SK-N-SH treated with all-trans-retinoic acid at 6 μM for 48 hours (cell line): ENCODE data around the gene KCMF1.

Experiments
- ARNTL ChIP-seq: fragments of 450-650 bp; formaldehyde crosslinking; IDR thresholded peaks from 2 replicates; pipeline ENCODE4 v1.5.0; 2020; ENCODE audit warnings: low read depth, mild to moderate bottlenecking, moderate library complexity, borderline replicate concordance
- ESRRG ChIP-seq: fragments of 250-450 bp; sonication (Bioruptor Pico); IDR thresholded peaks from 2 replicates; pipeline ENCODE4 v1.6.1; 2021; ENCODE audit warnings: mild to moderate bottlenecking
- PPARA ChIP-seq: fragments of 250-450 bp; sonication (Bioruptor Pico); IDR thresholded peaks from 2 replicates; pipeline ENCODE4 v1.5.0; 2020; ENCODE audit warnings: mild to moderate bottlenecking, borderline replicate concordance
- RARB ChIP-seq: fragments of 250-450 bp; sonication (Bioruptor Pico); IDR thresholded peaks from 2 replicates; pipeline ENCODE4 v1.8.0; 2021; ENCODE audit warnings: mild to moderate bottlenecking, moderate library complexity
- ZC3H10 ChIP-seq: fragments of 250-450 bp; sonication (Bioruptor Pico); IDR thresholded peaks from 2 replicates; pipeline ENCODE4 v1.5.1; 2021; ENCODE audit warnings: mild to moderate bottlenecking, moderate library complexity
- ZFP3 ChIP-seq: fragments of 250-450 bp; sonication (Bioruptor Pico); IDR thresholded peaks from 2 replicates; pipeline ENCODE4 v1.5.0; 2020; ENCODE audit warnings: mild to moderate bottlenecking, moderate library complexity
- ZFP30 ChIP-seq: fragments of 450-650 bp; formaldehyde crosslinking; IDR thresholded peaks from 2 replicates; pipeline ENCODE4 v1.5.0; 2022; ENCODE audit warnings: mild to moderate bottlenecking, moderate library complexity
- TF ChIP-seq, protein P1 (sequence below): fragments of 250-450 bp; sonication (Bioruptor Pico); IDR thresholded peaks from 2 replicates; pipeline ENCODE4 v1.5.1; 2021; ENCODE audit warnings: mild to moderate bottlenecking, moderate library complexity
- TF ChIP-seq, protein P2 (sequence below): fragments of 250-450 bp; sonication (Bioruptor Pico); IDR thresholded peaks from 2 replicates; pipeline ENCODE4 v1.5.1; 2020; ENCODE audit warnings: low read depth, mild to moderate bottlenecking, moderate library complexity
- TF ChIP-seq, protein P3 (sequence below): fragments of 250-450 bp; sonication (Bioruptor Pico); IDR thresholded peaks from 2 replicates; pipeline ENCODE4 v1.8.0; 2020; ENCODE audit warnings: mild to moderate bottlenecking, moderate library complexity, borderline replicate concordance

DNA sequence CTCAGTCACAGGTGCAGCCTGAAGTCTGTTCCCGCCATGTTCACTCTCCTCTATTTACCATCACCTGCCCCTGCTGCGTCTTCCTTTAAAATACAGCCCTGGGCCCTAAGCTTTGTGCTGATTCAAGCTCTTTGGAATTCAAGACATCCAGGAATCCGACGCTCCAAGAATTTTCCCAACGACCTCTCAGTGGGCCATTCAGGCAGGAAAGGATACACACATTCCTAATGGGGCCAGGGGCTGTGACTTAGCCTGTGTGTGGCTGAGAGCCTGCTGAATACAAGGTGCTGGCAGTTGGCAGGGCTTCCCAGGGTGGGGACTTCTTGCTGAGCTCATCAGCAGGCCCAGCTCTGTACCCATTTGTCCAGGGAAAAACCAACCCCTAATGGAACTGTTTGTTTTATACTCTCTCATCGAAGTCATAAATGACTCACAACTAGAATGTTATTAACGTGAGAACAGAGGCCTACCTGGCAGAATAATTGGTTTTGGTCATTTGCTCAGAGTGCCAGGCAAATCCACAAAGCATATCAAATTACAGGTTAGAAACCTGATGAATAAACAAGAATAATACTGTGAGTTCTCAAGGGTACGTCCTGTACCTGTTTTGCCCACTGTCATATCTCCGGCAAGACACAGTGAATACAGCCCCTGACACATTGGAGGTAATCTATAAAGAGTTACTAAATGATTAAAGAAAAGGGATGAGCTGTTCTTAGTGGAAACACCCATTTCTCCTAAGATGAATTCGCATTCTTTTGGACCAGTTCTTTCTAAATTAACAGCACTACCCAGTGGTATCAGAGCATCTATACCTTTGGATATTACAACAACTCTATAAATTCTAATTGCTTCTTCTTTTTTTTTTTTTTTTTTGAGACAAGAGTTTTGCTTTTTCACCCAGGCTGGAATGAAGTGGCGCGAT lies 12.6 kb upstream of the KCMF1 start:
- TF ChIP-seq ZFP3 (CRISPR knock-in tag) (0 out of 2 replicates have a peak, but pooled peaks have one; percentile 62), ESRRG (CRISPR knock-in tag) (no peak), ZFP30 (CRISPR knock-in tag) (no peak), RARB (no peak; the same call in 1 of the 2 replicates), PPARA (CRISPR knock-in tag) (no peak), ARNTL (no peak), ZC3H10 (no peak)
- TF ChIP-seq, protein P1, sequence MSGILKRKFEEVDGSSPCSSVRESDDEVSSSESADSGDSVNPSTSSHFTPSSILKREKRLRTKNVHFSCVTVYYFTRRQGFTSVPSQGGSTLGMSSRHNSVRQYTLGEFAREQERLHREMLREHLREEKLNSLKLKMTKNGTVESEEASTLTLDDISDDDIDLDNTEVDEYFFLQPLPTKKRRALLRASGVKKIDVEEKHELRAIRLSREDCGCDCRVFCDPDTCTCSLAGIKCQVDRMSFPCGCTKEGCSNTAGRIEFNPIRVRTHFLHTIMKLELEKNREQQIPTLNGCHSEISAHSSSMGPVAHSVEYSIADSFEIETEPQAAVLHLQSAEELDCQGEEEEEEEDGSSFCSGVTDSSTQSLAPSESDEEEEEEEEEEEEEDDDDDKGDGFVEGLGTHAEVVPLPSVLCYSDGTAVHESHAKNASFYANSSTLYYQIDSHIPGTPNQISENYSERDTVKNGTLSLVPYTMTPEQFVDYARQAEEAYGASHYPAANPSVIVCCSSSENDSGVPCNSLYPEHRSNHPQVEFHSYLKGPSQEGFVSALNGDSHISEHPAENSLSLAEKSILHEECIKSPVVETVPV: no peak
- TF ChIP-seq, protein P2, sequence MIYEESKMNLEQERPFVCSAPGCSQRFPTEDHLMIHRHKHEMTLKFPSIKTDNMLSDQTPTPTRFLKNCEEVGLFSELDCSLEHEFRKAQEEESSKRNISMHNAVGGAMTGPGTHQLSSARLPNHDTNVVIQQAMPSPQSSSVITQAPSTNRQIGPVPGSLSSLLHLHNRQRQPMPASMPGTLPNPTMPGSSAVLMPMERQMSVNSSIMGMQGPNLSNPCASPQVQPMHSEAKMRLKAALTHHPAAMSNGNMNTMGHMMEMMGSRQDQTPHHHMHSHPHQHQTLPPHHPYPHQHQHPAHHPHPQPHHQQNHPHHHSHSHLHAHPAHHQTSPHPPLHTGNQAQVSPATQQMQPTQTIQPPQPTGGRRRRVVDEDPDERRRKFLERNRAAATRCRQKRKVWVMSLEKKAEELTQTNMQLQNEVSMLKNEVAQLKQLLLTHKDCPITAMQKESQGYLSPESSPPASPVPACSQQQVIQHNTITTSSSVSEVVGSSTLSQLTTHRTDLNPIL: no peak
- TF ChIP-seq, protein P3, sequence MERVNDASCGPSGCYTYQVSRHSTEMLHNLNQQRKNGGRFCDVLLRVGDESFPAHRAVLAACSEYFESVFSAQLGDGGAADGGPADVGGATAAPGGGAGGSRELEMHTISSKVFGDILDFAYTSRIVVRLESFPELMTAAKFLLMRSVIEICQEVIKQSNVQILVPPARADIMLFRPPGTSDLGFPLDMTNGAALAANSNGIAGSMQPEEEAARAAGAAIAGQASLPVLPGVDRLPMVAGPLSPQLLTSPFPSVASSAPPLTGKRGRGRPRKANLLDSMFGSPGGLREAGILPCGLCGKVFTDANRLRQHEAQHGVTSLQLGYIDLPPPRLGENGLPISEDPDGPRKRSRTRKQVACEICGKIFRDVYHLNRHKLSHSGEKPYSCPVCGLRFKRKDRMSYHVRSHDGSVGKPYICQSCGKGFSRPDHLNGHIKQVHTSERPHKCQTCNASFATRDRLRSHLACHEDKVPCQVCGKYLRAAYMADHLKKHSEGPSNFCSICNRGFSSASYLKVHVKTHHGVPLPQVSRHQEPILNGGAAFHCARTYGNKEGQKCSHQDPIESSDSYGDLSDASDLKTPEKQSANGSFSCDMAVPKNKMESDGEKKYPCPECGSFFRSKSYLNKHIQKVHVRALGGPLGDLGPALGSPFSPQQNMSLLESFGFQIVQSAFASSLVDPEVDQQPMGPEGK: peak; percentile 32; the same call in 1 of the 2 replicates
